HepG2 (cell line): Measurements from ENCODE around the gene CSNK1D. TPM values are rescaled to one million over a fixed set of nuclear protein-coding genes. Genes with fewer than 3 reads are reported as not detected.

ENCODE experiments used
- AKAP8 ChIP-seq: sonication (generic); formaldehyde crosslinking; IDR thresholded peaks from 2 replicates; pipeline ENCODE4 v1.5.1; 2020; ENCODE audit warnings: mild to moderate bottlenecking, missing genetic modification reagents
- FOXA1 ChIP-seq, 2 experiments: fragments of 450-650 bp in 1 of 2; sonication (generic) in 1 of 2; formaldehyde crosslinking in 1 of 2; IDR thresholded peaks; 2 replicates each; pipeline versions ENCODE4 v1.4.0 to v1.6.1; 2016 to 2020; ENCODE audit warnings: missing genetic modification reagents in 1 of 2
- GLI4 ChIP-seq: sonication (generic); formaldehyde crosslinking; IDR thresholded peaks from 2 replicates; pipeline ENCODE4 v1.5.1; 2020; ENCODE audit warnings: missing genetic modification reagents, mild to moderate bottlenecking, moderate library complexity, borderline replicate concordance
- MAZ ChIP-seq, 2 experiments: sonication (generic) in 1 of 2; formaldehyde crosslinking in 1 of 2; IDR thresholded peaks; 2 replicates each; pipeline versions ENCODE4 v1.5.0 to v1.6.1; 2012 to 2020; ENCODE audit warnings: low read depth in 2 of 2, mild to moderate bottlenecking in 2 of 2, borderline replicate concordance in 1 of 2, improper control_type of control experiment in 1 of 2, low read length in 1 of 2, missing genetic modification reagents in 1 of 2, moderate library complexity in 1 of 2
- MED1 ChIP-seq: sonication (generic); formaldehyde crosslinking; IDR thresholded peaks from 2 replicates; pipeline ENCODE4 v1.4.0; 2020; ENCODE audit warnings: missing genetic modification reagents
- MZF1 ChIP-seq: sonication (generic); formaldehyde crosslinking; IDR thresholded peaks from 2 replicates; pipeline ENCODE4 v1.8.1; 2023; ENCODE audit warnings: mild to moderate bottlenecking, missing genetic modification reagents, borderline replicate concordance
- NFKB2 ChIP-seq: sonication (generic); formaldehyde crosslinking; IDR thresholded peaks from 2 replicates; pipeline ENCODE4 v1.4.0; 2020; ENCODE audit warnings: missing genetic modification reagents, borderline replicate concordance
- NKX3-1 ChIP-seq: sonication (generic); formaldehyde crosslinking; IDR thresholded peaks from 2 replicates; pipeline ENCODE4 v1.5.0; 2020; ENCODE audit warnings: missing genetic modification reagents
- PAF1 ChIP-seq: IDR thresholded peaks from 2 replicates; pipeline ENCODE4 v1.6.1; 2016; ENCODE audit warnings: missing genetic modification reagents, missing compliant biosample characterization
- PHF5A ChIP-seq: IDR thresholded peaks from one replicate; pipeline ENCODE4 v1.6.1; 2018; ENCODE audit warnings: low read depth, missing genetic modification reagents; ENCODE audit not compliant: unreplicated experiment
- POGZ ChIP-seq: sonication (generic); formaldehyde crosslinking; IDR thresholded peaks from 2 replicates; pipeline ENCODE4 v1.4.0; 2020; ENCODE audit warnings: mild to moderate bottlenecking, missing genetic modification reagents
- REL ChIP-seq: sonication (generic); formaldehyde crosslinking; conservative IDR thresholded peaks from 2 replicates; pipeline ENCODE4 v1.8.0; 2022; ENCODE audit warnings: mild to moderate bottlenecking, missing genetic modification reagents, moderate library complexity
- SP4 ChIP-seq: sonication (generic); formaldehyde crosslinking; IDR thresholded peaks from 2 replicates; pipeline ENCODE4 v1.8.1; 2023; ENCODE audit warnings: mild to moderate bottlenecking, missing genetic modification reagents
- SRSF1 ChIP-seq: fragments of 200-400 bp; formaldehyde crosslinking; optimal IDR thresholded peaks from 2 replicates; pipeline ENCODE3; 2017; ENCODE audit warnings: mild to moderate bottlenecking, low read depth, low read length, moderate library complexity
- SRY ChIP-seq: sonication (generic); formaldehyde crosslinking; IDR thresholded peaks from 2 replicates; pipeline ENCODE4 v1.8.0; 2022; ENCODE audit warnings: mild to moderate bottlenecking, missing genetic modification reagents
- STAG1 ChIP-seq: sonication (generic); formaldehyde crosslinking; IDR thresholded peaks from 2 replicates; pipeline ENCODE4 v1.4.0; 2020; ENCODE audit warnings: missing genetic modification reagents
- STAT5B ChIP-seq: sonication (generic); formaldehyde crosslinking; IDR thresholded peaks from 2 replicates; pipeline ENCODE4 v1.4.0; 2020; ENCODE audit warnings: missing genetic modification reagents
- ZBTB38 ChIP-seq: sonication (generic); formaldehyde crosslinking; IDR thresholded peaks from 2 replicates; pipeline ENCODE4 v1.5.1; 2020; ENCODE audit warnings: mild to moderate bottlenecking, missing genetic modification reagents
- ZNF33B ChIP-seq: sonication (generic); formaldehyde crosslinking; IDR thresholded peaks from 2 replicates; pipeline ENCODE4 v1.5.1; 2020; ENCODE audit warnings: mild to moderate bottlenecking, missing genetic modification reagents
- ZNF652 ChIP-seq: IDR thresholded peaks from 2 replicates; pipeline ENCODE4 v1.6.1; 2016; ENCODE audit warnings: low read depth, borderline replicate concordance
- ZSCAN29 ChIP-seq: sonication (generic); formaldehyde crosslinking; conservative IDR thresholded peaks from 2 replicates; pipeline ENCODE4 v1.4.0; 2020; ENCODE audit warnings: mild to moderate bottlenecking, missing genetic modification reagents
- polyA plus RNA-seq, 8 experiments: library from polyadenylated mRNA; depleted of rRNA in 3 of 8; stranded (reverse) in 7 of 8; unstranded in 1 of 8; fragments of >200 nt; fragmentation: Illumina TruSeq in 4 of 8; extraction: Trizol in 4 of 8; gene quantifications; 2 replicates each; pipeline versions ENCODE4 v1.2.1 to v1.2.3, GENCODE V29; 2011 to 2016; ENCODE audit warnings: low read depth in 4 of 8, missing spikeins in 1 of 8, mixed read lengths in 1 of 8; ENCODE audit not compliant: insufficient read depth in 1 of 8
- total RNA-seq, 5 experiments: library from RNA; depleted of rRNA; stranded (reverse); fragments of >200 nt; fragmentation: Illumina TruSeq; extraction: Trizol; gene quantifications; 2 replicates each; pipeline ENCODE4 v1.2.3, GENCODE V29; 2016; ENCODE audit warnings: low read depth in 1 of 5
- TF ChIP-seq, protein P1 (sequence below): IDR thresholded peaks from 2 replicates; pipeline ENCODE4 v1.6.1; 2016
- TF ChIP-seq, protein P2 (sequence below): sonication (generic); formaldehyde crosslinking; conservative IDR thresholded peaks from 2 replicates; pipeline ENCODE4 v1.4.0; 2020; ENCODE audit warnings: missing genetic modification reagents
- TF ChIP-seq, protein P3 (sequence below): sonication (generic); formaldehyde crosslinking; IDR thresholded peaks from 2 replicates; pipeline ENCODE4 v1.5.0; 2020; ENCODE audit warnings: missing genetic modification reagents, mild to moderate bottlenecking, borderline replicate concordance
- TF ChIP-seq, protein P4 (sequence below): IDR thresholded peaks from 2 replicates; pipeline ENCODE4 v1.6.1; 2016; ENCODE audit warnings: missing compliant biosample characterization, missing genetic modification reagents, borderline replicate concordance

The CSNK1D gene
- total and polyA plus RNA-seq, 2 of the 13 experiments (the other 11 are each of a cell fraction or from before 2014, with no cell fraction given), result 31.5 to 128 TPM

DNA sequence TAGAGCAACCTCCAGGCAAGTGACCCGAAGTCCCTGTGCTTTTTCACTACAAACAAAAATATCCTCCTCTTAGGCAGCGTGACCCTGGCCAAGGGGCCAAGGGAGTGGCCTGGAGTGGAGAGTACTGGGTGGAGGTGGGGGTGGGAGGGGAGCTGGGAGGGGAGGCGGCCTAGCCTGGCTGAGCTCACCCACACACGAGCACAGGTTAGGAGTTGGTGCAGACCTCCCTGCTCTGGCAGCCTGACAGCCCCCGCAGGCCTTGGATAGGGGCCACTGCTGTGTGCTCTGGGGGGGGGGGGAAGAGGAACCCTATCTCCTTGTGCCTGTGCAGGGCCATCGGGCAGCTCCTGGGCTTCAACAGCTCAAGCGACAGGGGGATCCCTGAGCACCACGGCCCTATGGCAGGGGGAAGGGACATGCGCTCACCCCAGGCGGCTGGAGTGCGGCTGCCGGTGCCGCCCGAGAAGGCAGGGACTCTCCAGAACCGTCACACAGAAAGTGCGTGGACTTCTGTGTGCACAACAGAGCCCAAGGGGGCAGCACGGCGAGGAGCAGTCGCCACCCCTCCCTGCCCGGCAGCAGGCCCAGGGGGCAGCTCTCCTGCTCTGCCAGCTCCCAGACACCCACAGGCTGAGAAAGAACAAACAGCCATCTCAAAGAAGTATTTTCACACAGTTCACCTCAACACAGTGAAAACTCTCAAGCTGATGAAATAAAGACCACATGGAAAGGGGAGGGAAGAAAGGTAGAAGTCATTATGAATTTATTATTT is 31.4 kb downstream of the CSNK1D start (continued):
- TF ChIP-seq ZBTB38 (CRISPR knock-in tag) (peak; percentile 49), MED1 (CRISPR knock-in tag) (peak; percentile 20; the same call in 1 of the 2 replicates), MAZ (IDR thresholded peaks at IDR 0.05; ENCODE audit: borderline replicate concordance, low read depth, low read length) (no peak), MAZ (CRISPR knock-in tag; IDR thresholded peaks at IDR 0.05; ENCODE audit: low read depth) (peak; percentile 54; the same call in 1 of the 2 replicates), STAG1 (CRISPR knock-in tag) (0 out of 2 replicates have a peak, but pooled peaks have one; percentile 3), SP4 (CRISPR knock-in tag) (peak; percentile 18; the same call in 1 of the 2 replicates), GLI4 (no peak), ZNF33B (CRISPR knock-in tag) (0 out of 2 replicates have a peak, but pooled peaks have one; percentile 70), SRY (CRISPR knock-in tag) (peak; percentile 27; the same call in 1 of the 2 replicates), NKX3-1 (CRISPR knock-in tag) (no peak), AKAP8 (peak; percentile 57; the same call in 1 of the 2 replicates), REL (CRISPR knock-in tag) (0 out of 2 replicates have a peak, but pooled peaks have one; percentile 6), STAT5B (0 out of 2 replicates have a peak, but pooled peaks have one; percentile 11), SRSF1 (peak; percentile 7), FOXA1 (IDR thresholded peaks at IDR 0.05) (no peak), FOXA1 (CRISPR knock-in tag; IDR thresholded peaks at IDR 0.05) (peak; percentile 34; the same call in 1 of the 2 replicates), PHF5A (CRISPR knock-in tag) (peak; percentile 15), ZNF652 (CRISPR knock-in tag) (peak; percentile 54; the same call in 1 of the 2 replicates), NFKB2 (CRISPR knock-in tag) (peak; percentile 3; the same call in 1 of the 2 replicates), PAF1 (CRISPR knock-in tag) (peak; percentile 50), POGZ (CRISPR knock-in tag) (0 out of 2 replicates have a peak, but pooled peaks have one; percentile 1), MZF1 (CRISPR knock-in tag) (peak; percentile 74; the same call in 1 of the 2 replicates), ZSCAN29 (CRISPR knock-in tag) (no peak)
- TF ChIP-seq, protein P1, sequence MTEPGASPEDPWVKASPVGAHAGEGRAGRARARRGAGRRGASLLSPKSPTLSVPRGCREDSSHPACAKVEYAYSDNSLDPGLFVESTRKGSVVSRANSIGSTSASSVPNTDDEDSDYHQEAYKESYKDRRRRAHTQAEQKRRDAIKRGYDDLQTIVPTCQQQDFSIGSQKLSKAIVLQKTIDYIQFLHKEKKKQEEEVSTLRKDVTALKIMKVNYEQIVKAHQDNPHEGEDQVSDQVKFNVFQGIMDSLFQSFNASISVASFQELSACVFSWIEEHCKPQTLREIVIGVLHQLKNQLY (CRISPR knock-in tag), result peak; percentile 27; the same call in 1 of the 2 replicates
- TF ChIP-seq, protein P2, sequence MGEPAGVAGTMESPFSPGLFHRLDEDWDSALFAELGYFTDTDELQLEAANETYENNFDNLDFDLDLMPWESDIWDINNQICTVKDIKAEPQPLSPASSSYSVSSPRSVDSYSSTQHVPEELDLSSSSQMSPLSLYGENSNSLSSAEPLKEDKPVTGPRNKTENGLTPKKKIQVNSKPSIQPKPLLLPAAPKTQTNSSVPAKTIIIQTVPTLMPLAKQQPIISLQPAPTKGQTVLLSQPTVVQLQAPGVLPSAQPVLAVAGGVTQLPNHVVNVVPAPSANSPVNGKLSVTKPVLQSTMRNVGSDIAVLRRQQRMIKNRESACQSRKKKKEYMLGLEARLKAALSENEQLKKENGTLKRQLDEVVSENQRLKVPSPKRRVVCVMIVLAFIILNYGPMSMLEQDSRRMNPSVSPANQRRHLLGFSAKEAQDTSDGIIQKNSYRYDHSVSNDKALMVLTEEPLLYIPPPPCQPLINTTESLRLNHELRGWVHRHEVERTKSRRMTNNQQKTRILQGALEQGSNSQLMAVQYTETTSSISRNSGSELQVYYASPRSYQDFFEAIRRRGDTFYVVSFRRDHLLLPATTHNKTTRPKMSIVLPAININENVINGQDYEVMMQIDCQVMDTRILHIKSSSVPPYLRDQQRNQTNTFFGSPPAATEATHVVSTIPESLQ, result no peak
- TF ChIP-seq, protein P3, sequence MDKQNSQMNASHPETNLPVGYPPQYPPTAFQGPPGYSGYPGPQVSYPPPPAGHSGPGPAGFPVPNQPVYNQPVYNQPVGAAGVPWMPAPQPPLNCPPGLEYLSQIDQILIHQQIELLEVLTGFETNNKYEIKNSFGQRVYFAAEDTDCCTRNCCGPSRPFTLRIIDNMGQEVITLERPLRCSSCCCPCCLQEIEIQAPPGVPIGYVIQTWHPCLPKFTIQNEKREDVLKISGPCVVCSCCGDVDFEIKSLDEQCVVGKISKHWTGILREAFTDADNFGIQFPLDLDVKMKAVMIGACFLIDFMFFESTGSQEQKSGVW (CRISPR knock-in tag), result 0 out of 2 replicates have a peak, but pooled peaks have one; percentile 6
- TF ChIP-seq, protein P4, sequence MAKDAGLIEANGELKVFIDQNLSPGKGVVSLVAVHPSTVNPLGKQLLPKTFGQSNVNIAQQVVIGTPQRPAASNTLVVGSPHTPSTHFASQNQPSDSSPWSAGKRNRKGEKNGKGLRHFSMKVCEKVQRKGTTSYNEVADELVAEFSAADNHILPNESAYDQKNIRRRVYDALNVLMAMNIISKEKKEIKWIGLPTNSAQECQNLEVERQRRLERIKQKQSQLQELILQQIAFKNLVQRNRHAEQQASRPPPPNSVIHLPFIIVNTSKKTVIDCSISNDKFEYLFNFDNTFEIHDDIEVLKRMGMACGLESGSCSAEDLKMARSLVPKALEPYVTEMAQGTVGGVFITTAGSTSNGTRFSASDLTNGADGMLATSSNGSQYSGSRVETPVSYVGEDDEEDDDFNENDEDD (CRISPR knock-in tag), result 0 out of 2 replicates have a peak, but pooled peaks have one; percentile 21
